ENCODE measurements around the gene CIB2. TPM values are rescaled to one million over a fixed set of nuclear protein-coding genes. Genes with fewer than 3 reads are reported as not detected.

The CIB2 gene
- polyA plus RNA-seq, 1 of the 3 experiments (the other 2 are of a cell fraction) = 39.6 TPM

DNA sequence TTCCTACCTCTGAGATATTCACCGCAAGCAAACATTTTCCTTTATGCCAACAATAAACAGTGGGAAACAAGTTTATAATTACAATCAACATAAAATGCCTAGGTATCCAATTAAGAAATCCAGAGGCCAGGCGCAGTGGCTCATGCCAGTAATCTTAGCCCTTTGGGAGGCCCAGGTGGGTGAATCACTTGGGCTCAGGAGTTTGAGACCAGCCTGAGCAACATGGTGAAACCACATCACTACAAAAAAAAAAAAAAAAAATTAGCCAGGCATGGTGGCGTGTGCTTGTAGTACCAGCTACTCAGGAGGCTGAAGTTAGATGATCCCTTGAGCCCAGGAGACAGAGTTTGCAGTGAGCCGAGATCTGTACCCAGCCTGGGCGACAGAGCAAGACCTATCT is 71.0 kb downstream of the CIB2 start:
- Histone ChIP-seq H3K27ac (ENCODE audit: low read depth in 2 of 2, low read length in 1 of 2) (no peak overlapping the region), H3K9me3 (no peaks in the 10 kb centered on the region), H3K4me3 (ENCODE audit: low read depth in 2 of 2, low read length in 1 of 2) (no peak overlapping the region), H3K9ac (no peak overlapping the region), H3K4me1 (ENCODE audit: control insufficient read depth in 1 of 2, insufficient read depth in 2 of 2, low read depth in 1 of 2, low read length in 1 of 2) (peaks cover 44 to 62% of the 10 kb centered on the region in 2 experiments), H3K4me2 (no peak overlapping the region), H3K79me2 (ENCODE audit: insufficient read depth) (peaks cover 96% of the 10 kb centered on the region), H3K36me3 (replicated peaks in 1 of 2; ENCODE audit: control insufficient read depth in 1 of 2, insufficient read depth in 2 of 2, low read length in 1 of 2) (no peaks in the 10 kb centered on the region), H3K27me3 (ENCODE audit: insufficient read depth) (no peaks in the 10 kb centered on the region), H2AFZ (ENCODE audit: low read depth) (no peak overlapping the region), H4K20me1 (ENCODE audit: insufficient read depth) (peaks cover 8% of the 10 kb centered on the region; the same call in 1 of the 2 replicates), H3F3A (replicated peaks; ENCODE audit: insufficient read depth) (peaks cover 11% of the 10 kb centered on the region), H3K9me2 (no peaks in the 10 kb centered on the region)
- CTCF ChIA-PET = interaction anchor here (0.7 to 1.5 kb wide), 2 partner anchors 8 to 27 kb away, joined by 3 read pairs; no protein-coding TSS in a partner anchor
- DNase-seq = no peak
- 97% methylated on average over 5 of the region's 5 CpGs for WGBS (ENCODE audit: low lambda C conversion rate)
- POLR2A ChIA-PET = no interaction called here
- TF ChIP-seq, protein P1, sequence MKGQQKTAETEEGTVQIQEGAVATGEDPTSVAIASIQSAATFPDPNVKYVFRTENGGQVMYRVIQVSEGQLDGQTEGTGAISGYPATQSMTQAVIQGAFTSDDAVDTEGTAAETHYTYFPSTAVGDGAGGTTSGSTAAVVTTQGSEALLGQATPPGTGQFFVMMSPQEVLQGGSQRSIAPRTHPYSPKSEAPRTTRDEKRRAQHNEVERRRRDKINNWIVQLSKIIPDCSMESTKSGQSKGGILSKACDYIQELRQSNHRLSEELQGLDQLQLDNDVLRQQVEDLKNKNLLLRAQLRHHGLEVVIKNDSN (IDR thresholded peaks at IDR 0.05; ENCODE audit: borderline replicate concordance, low read depth) = no peak
- TF ChIP-seq MEF2A (IDR thresholded peaks at IDR 0.05; ENCODE audit: borderline replicate concordance, low read depth) (no peak), IRF3 (IDR thresholded peaks at IDR 0.05; ENCODE audit: low read depth, low read length) (no peak), EZH2phosphoT487 (IDR thresholded peaks at IDR 0.05; ENCODE audit: borderline replicate concordance, low read depth) (no peak), SMC3 (IDR thresholded peaks at IDR 0.05; ENCODE audit: low read depth, low read length) (no peak), RAD21 (IDR thresholded peaks at IDR 0.05; ENCODE audit: low read length) (no peak), RFX5 (IDR thresholded peaks at IDR 0.05; ENCODE audit: low read length) (no peak), POLR2AphosphoS5 (IDR thresholded peaks at IDR 0.05; ENCODE audit: low read depth, low read length) (no peak), FOXJ3 (CRISPR knock-in tag; IDR thresholded peaks at IDR 0.05) (no peak), TEAD4 (IDR thresholded peaks at IDR 0.05; ENCODE audit: borderline replicate concordance, insufficient read depth) (no peak), CTCF (IDR thresholded peaks at IDR 0.05) (no peak), MAX (IDR thresholded peaks at IDR 0.05; ENCODE audit: low read depth) (no peak), EP300 (IDR thresholded peaks at IDR 0.05; ENCODE audit: borderline replicate concordance in 1 of 2, low read depth in 1 of 2, low read length in 1 of 2) (no peak), TAF1 (IDR thresholded peaks at IDR 0.05; ENCODE audit: borderline replicate concordance, low read depth, low read length) (no peak), CHD2 (IDR thresholded peaks at IDR 0.05; ENCODE audit: low read length, partially characterized antibody) (no peak), USF2 (IDR thresholded peaks at IDR 0.05; ENCODE audit: borderline replicate concordance, low read depth, low read length) (no peak), RXRA (IDR thresholded peaks at IDR 0.05; ENCODE audit: borderline replicate concordance, low read depth) (no peak), ELF1 (IDR thresholded peaks at IDR 0.05) (no peak), NRF1 (IDR thresholded peaks at IDR 0.05; ENCODE audit: low read depth, low read length) (no peak), FOXM1 (IDR thresholded peaks at IDR 0.05; ENCODE audit: low read depth) (no peak)
